Endothelial cell of umbilical vein (primary cell): Measurements from ENCODE around the gene VPS35. TPM values are rescaled to one million over a fixed set of nuclear protein-coding genes. Genes with fewer than 3 reads are reported as not detected.

Experiments used
- BruUV-seq: library from RNA; stranded (reverse); fragments of 400-500 nt; replicated peaks from 2 replicates; lab custom pipeline; 2021; lab: Mats Ljungman, UMichigan
- CTCF ChIA-PET: fragments of 300-600, 350-600 bp; sonication (Branson Sonifier 250); formaldehyde crosslinking; loops from one replicate; lab custom pipeline; 2021; ENCODE audit warnings: antibody characterized with exemption, inconsistent platforms; lab: Charles Lee
- POLR2A ChIA-PET: fragments of 300-600, 350-600 bp; sonication (Branson Sonifier 250); formaldehyde crosslinking; loops from one replicate; lab custom pipeline; 2021; ENCODE audit warnings: antibody characterized with exemption, inconsistent platforms; lab: Charles Lee
- DNase-seq: peaks from one replicate; pipeline ENCODE4 v3.0.0-alpha.2; 2011; ENCODE audit warnings: low read depth, low spot score
- FAIRE-seq: peaks from 2 replicates; lab custom pipeline; 2011; peaks lifted over from hg19 to GRCh38; lab: Jason Lieb, UNC
- H2AFZ ChIP-seq: 2 replicates; pipeline ENCODE4 v1.6.0; 2012; ENCODE audit warnings: low read depth, low read length, control low read depth, inconsistent platforms
- H3K27ac ChIP-seq: 2 replicates; pipeline ENCODE4 v1.5.1; 2011; ENCODE audit warnings: low read depth, mild to moderate bottlenecking, control low read depth, low read length, moderate library complexity; ENCODE audit not compliant: insufficient read depth
- H3K27me3 ChIP-seq, 2 experiments: 2 replicates each; pipeline versions ENCODE4 v1.6.0 to v1.6.1; 2011; ENCODE audit warnings: low read length in 2 of 2, mixed read lengths in 1 of 2; ENCODE audit not compliant: control insufficient read depth in 2 of 2, insufficient read depth in 2 of 2
- H3K36me3 ChIP-seq, 2 experiments: 2 replicates in 1 of 2; 3 replicates in 1 of 2; pipeline ENCODE4 v1.5.1; 2011; ENCODE audit warnings: low read length in 2 of 2, mild to moderate bottlenecking in 1 of 2, moderate library complexity in 1 of 2; ENCODE audit not compliant: control insufficient read depth in 2 of 2, insufficient read depth in 2 of 2; ENCODE audit errors: extremely low read depth in 1 of 2
- H3K4me1 ChIP-seq: 3 replicates; pipeline ENCODE4 v1.5.1; 2011; ENCODE audit warnings: mild to moderate bottlenecking, low read length; ENCODE audit not compliant: control insufficient read depth, insufficient read depth; ENCODE audit errors: extremely low read depth
- H3K4me2 ChIP-seq: 2 replicates; pipeline ENCODE4 v1.6.1; 2011; ENCODE audit warnings: low read length, control low read depth, mixed read lengths; ENCODE audit not compliant: insufficient read depth
- H3K4me3 ChIP-seq, 3 experiments: fragments of 200-600 bp in 1 of 3; sonication (generic), shearing (Covaris generic) in 1 of 3; replicated peaks in 1 of 3; 2 replicates each; pipeline ENCODE4 v1.5.1; 2011 to 2016; ENCODE audit warnings: control low read depth in 3 of 3, low read length in 3 of 3, mild to moderate bottlenecking in 2 of 3, inconsistent platforms in 1 of 3, low read depth in 1 of 3, moderate library complexity in 1 of 3; ENCODE audit not compliant: insufficient read depth in 1 of 3
- H3K79me2 ChIP-seq: 2 replicates; pipeline ENCODE4 v1.6.0; 2012; ENCODE audit warnings: low read length, inconsistent platforms; ENCODE audit not compliant: control insufficient read depth, insufficient read depth
- H3K9ac ChIP-seq: replicated peaks from 2 replicates; pipeline ENCODE3; 2011; ENCODE audit warnings: low read length, control low read depth; ENCODE audit not compliant: insufficient read depth; ENCODE audit errors: extremely low read depth
- H3K9me1 ChIP-seq: replicated peaks from 3 replicates; pipeline ENCODE4 v1.6.0; 2011; ENCODE audit warnings: mild to moderate bottlenecking, low read length; ENCODE audit not compliant: control insufficient read depth, insufficient read depth; ENCODE audit errors: extremely low read depth
- H3K9me3 ChIP-seq: replicated peaks from 2 replicates; pipeline ENCODE4 v1.5.1; 2012; ENCODE audit warnings: low read length, inconsistent platforms; ENCODE audit not compliant: control insufficient read depth, insufficient read depth
- H4K20me1 ChIP-seq: replicated peaks from 2 replicates; pipeline ENCODE3; 2011; ENCODE audit warnings: mild to moderate bottlenecking, low read length; ENCODE audit not compliant: control insufficient read depth, insufficient read depth; ENCODE audit errors: extremely low read depth
- CTCF ChIP-seq, 2 donors: IDR thresholded peaks; 1 replicate in 1 of 2; 2 replicates in 1 of 2; pipeline ENCODE4 v1.5.1; 2011; ENCODE audit warnings: low read length in 2 of 2, mild to moderate bottlenecking in 2 of 2, moderate library complexity in 2 of 2, control low read depth in 1 of 2, inconsistent platforms in 1 of 2, low read depth in 1 of 2; ENCODE audit not compliant: insufficient read depth in 1 of 2; ENCODE audit errors: extremely low read depth in 1 of 2
- EZH2 ChIP-seq: IDR thresholded peaks from 2 replicates; pipeline ENCODE4 v1.6.1; 2012; ENCODE audit warnings: borderline replicate concordance, low read depth, mild to moderate bottlenecking, moderate library complexity, low read length, inconsistent platforms; ENCODE audit not compliant: severe bottlenecking
- FOS ChIP-seq: IDR thresholded peaks from 2 replicates; pipeline ENCODE4 v1.6.1; 2011; ENCODE audit warnings: mild to moderate bottlenecking, low read length, moderate library complexity, borderline replicate concordance; ENCODE audit not compliant: insufficient read depth
- GATA2 ChIP-seq: IDR thresholded peaks from 2 replicates; pipeline ENCODE4 v1.7.0; 2011; ENCODE audit warnings: low read depth, mild to moderate bottlenecking, moderate library complexity, mixed read lengths, low read length; ENCODE audit not compliant: insufficient read length, insufficient read depth
- JUN ChIP-seq: IDR thresholded peaks from 2 replicates; pipeline ENCODE4 v1.6.1; 2011; ENCODE audit warnings: borderline replicate concordance, low read depth; ENCODE audit not compliant: insufficient read length, insufficient read depth
- MAX ChIP-seq: IDR thresholded peaks from 2 replicates; pipeline ENCODE4 v1.6.1; 2011; ENCODE audit not compliant: insufficient read depth, insufficient read length
- MYC ChIP-seq: IDR thresholded peaks from one replicate; pipeline ENCODE4 v1.6.1; 2011; ENCODE audit warnings: mild to moderate bottlenecking, low read depth, low read length
- POLR2A ChIP-seq: IDR thresholded peaks from 2 replicates; pipeline ENCODE4 v1.6.1; 2012; ENCODE audit warnings: low read depth, mild to moderate bottlenecking, control low read depth, low read length
- POLR2AphosphoS5 ChIP-seq: IDR thresholded peaks from 2 replicates; pipeline ENCODE4 v1.6.1; 2012; ENCODE audit warnings: low read depth, mild to moderate bottlenecking, control low read depth, low read length, moderate library complexity; ENCODE audit not compliant: insufficient read depth
- dilution Hi-C: fragments of 300-500 bp; cut with MboI; formaldehyde crosslinking; loops from one replicate; pipeline ENCODE4 v1.15.0; 2019; ENCODE audit warnings: low sequenced_read_pairs; ENCODE audit not compliant: extremely low pct_ligation_motif_present
- intact Hi-C: fragments of 100-400 bp; cut with micrococcal nuclease; formaldehyde crosslinking; loops from one replicate; pipeline ENCODE4 v1.10.0; 2022
- polyA plus RNA-seq, 4 experiments: library from polyadenylated mRNA; depleted of rRNA in 3 of 4; stranded (reverse) in 3 of 4; unstranded in 1 of 4; fragments of >200 nt; gene quantifications; 2 replicates each; pipeline versions ENCODE4 v1.2.1 to v1.2.3, GENCODE V29; 2011 to 2012; ENCODE audit warnings: missing spikeins in 1 of 4
- total RNA-seq: library from RNA; stranded (reverse); gene quantifications from 2 replicates; pipeline ENCODE4 v1.2.3, GENCODE V29; 2021

Gene VPS35
- total and polyA plus RNA-seq, 2 donors (not counting 3 experiments of a cell fraction or from before 2014, with no cell fraction given), result 19.7 to 102 TPM

GRCh38 chr16:46690281-46691178, 1.6 kb upstream of the VPS35 start:
- Histone ChIP-seq H2AFZ (peak overlapping the region; percentile 63), H4K20me1 (peaks cover 4% of the 10 kb centered on the region), H3K36me3 (peaks cover 0 to 4% of the 10 kb centered on the region in 2 experiments), H3K4me1 (peaks cover 30% of the 10 kb centered on the region), H3K9me1 (no peaks in the 10 kb centered on the region), H3K27me3 (no peaks in the 10 kb centered on the region), H3K27ac (peak overlapping the region; percentile 70), H3K79me2 (peaks cover 50% of the 10 kb centered on the region), H3K4me3 (peak overlapping the region; percentile 62 to 96 (median 66)), H3K9ac (peak overlapping the region; percentile 69), H3K4me2 (peak overlapping the region; percentile 97), H3K9me3 (no peaks in the 10 kb centered on the region)
- BruUV-seq, result no TSS peak
- FAIRE-seq, result peak; percentile 66
- CTCF ChIA-PET, result interaction anchor here (0.9 to 2.9 kb wide), 4 partner anchors 13 to 111 kb away, joined by 3 to 14 read pairs (median 6); no protein-coding TSS in a partner anchor
- TF ChIP-seq MYC (no peak), EZH2 (no peak), POLR2AphosphoS5 (no peak), POLR2A (no peak), JUN (no peak), CTCF (IDR thresholded peaks at IDR 0.05; ENCODE audit: extremely low read depth in 1 of 2, insufficient read depth in 1 of 2, low read depth in 1 of 2, low read length in 2 of 2) (no peak), FOS (no peak), MAX (no peak), GATA2 (no peak)
- dilution Hi-C loops (no loop called here), intact Hi-C loops (loop anchor here (5.0 kb wide), 2 partner anchors 52 to 112 kb away; no protein-coding TSS in a partner anchor)
- POLR2A ChIA-PET, result no interaction called here
- DNase-seq, result peak; percentile 25
